Liver (tissue), 3 donors: Measurements from ENCODE around the gene LTB4R2.

Experiments used
- ATF3 ChIP-seq: IDR thresholded peaks from 2 replicates; pipeline ENCODE4 v1.6.1; 2016; ENCODE audit warnings: antibody characterized with exemption
- CTCF ChIP-seq: fragments of 150-350 bp; IDR thresholded peaks from 2 replicates; pipeline ENCODE4 v1.5.1; 2017; ENCODE audit warnings: improper control_type of control experiment, low read depth, low read length; ENCODE audit not compliant: missing input control
- FOXA1 ChIP-seq: IDR thresholded peaks from 2 replicates; pipeline ENCODE4 v1.6.1; 2016; ENCODE audit warnings: antibody characterized with exemption
- GABPA ChIP-seq, 2 donors: IDR thresholded peaks in 1 of 2; conservative IDR thresholded peaks in 1 of 2; 2 replicates each; pipeline ENCODE4 v1.6.1; 2016; ENCODE audit warnings: antibody characterized with exemption in 2 of 2, mild to moderate bottlenecking in 1 of 2, moderate library complexity in 1 of 2
- JUND ChIP-seq, 2 donors: IDR thresholded peaks; 2 replicates each; pipeline ENCODE4 v1.6.1; 2016; ENCODE audit warnings: antibody characterized with exemption in 2 of 2
- NR2F2 ChIP-seq: IDR thresholded peaks from 2 replicates; pipeline ENCODE4 v1.6.1; 2016; ENCODE audit warnings: antibody characterized with exemption
- RAD21 ChIP-seq, 2 donors: IDR thresholded peaks; 2 replicates each; pipeline ENCODE4 v1.6.1; 2016; ENCODE audit warnings: antibody characterized with exemption in 2 of 2, mild to moderate bottlenecking in 2 of 2
- REST ChIP-seq: IDR thresholded peaks from 2 replicates; pipeline ENCODE4 v1.6.1; 2016; ENCODE audit warnings: antibody characterized with exemption, mild to moderate bottlenecking
- RXRA ChIP-seq, 2 donors: IDR thresholded peaks; 2 replicates each; pipeline ENCODE4 v1.6.1; 2017 to 2018; ENCODE audit warnings: antibody characterized with exemption in 2 of 2, mild to moderate bottlenecking in 1 of 2
- SP1 ChIP-seq: IDR thresholded peaks from 2 replicates; pipeline ENCODE4 v1.6.1; 2018; ENCODE audit warnings: antibody characterized with exemption, mild to moderate bottlenecking
- TAF1 ChIP-seq: conservative IDR thresholded peaks from 2 replicates; pipeline ENCODE4 v1.6.1; 2016; ENCODE audit warnings: antibody characterized with exemption, mild to moderate bottlenecking
- YY1 ChIP-seq: IDR thresholded peaks from 2 replicates; pipeline ENCODE4 v1.6.1; 2016; ENCODE audit warnings: antibody characterized with exemption, mild to moderate bottlenecking
- TF ChIP-seq, protein P1 (sequence below): IDR thresholded peaks from 2 replicates; pipeline ENCODE4 v1.6.1; 2016; ENCODE audit warnings: antibody characterized with exemption
- TF ChIP-seq, protein P2 (sequence below): IDR thresholded peaks from 2 replicates; pipeline ENCODE4 v1.6.1; 2016; ENCODE audit warnings: antibody characterized with exemption
- donor health status: healthy.
- donor health status: healthy.

- TF ChIP-seq CTCF: no peak
- TF ChIP-seq RAD21 (IDR thresholded peaks at IDR 0.05): no peak
- no peak for TF ChIP-seq NR2F2
- TF ChIP-seq, protein P1, sequence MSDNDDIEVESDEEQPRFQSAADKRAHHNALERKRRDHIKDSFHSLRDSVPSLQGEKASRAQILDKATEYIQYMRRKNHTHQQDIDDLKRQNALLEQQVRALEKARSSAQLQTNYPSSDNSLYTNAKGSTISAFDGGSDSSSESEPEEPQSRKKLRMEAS: no peak
- TF ChIP-seq TAF1: no peak
- TF ChIP-seq REST: no peak
- TF ChIP-seq GABPA (IDR thresholded peaks at IDR 0.05 in 1 of 2, conservative IDR thresholded peaks at IDR 0.05 in 1 of 2): no peak
- TF ChIP-seq SP1: no peak
- TF ChIP-seq, protein P2, sequence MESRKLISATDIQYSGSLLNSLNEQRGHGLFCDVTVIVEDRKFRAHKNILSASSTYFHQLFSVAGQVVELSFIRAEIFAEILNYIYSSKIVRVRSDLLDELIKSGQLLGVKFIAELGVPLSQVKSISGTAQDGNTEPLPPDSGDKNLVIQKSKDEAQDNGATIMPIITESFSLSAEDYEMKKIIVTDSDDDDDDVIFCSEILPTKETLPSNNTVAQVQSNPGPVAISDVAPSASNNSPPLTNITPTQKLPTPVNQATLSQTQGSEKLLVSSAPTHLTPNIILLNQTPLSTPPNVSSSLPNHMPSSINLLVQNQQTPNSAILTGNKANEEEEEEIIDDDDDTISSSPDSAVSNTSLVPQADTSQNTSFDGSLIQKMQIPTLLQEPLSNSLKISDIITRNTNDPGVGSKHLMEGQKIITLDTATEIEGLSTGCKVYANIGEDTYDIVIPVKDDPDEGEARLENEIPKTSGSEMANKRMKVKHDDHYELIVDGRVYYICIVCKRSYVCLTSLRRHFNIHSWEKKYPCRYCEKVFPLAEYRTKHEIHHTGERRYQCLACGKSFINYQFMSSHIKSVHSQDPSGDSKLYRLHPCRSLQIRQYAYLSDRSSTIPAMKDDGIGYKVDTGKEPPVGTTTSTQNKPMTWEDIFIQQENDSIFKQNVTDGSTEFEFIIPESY: no peak
- no peak for TF ChIP-seq YY1
- no peak for TF ChIP-seq ATF3
- no peak for TF ChIP-seq JUND (IDR thresholded peaks at IDR 0.05)
- no peak for TF ChIP-seq RXRA (IDR thresholded peaks at IDR 0.05)
- TF ChIP-seq FOXA1: no peak
These were observed 32.2 kb upstream of the LTB4R2 start for GRCh38 chr14:24277606-24278321.
